ENCODE results near the gene AHRR. TPM values are rescaled to one million over a fixed set of nuclear protein-coding genes. Genes with fewer than 3 reads are reported as not detected.
"Not testable (repeated sequence)": the region's sequence is repeated elsewhere in the genome, so short reads cannot be mapped to it uniquely, and the experiment has no call there.

Gene AHRR
- total RNA-seq, 1 donor from 2014 or later = 2.1 TPM

GRCh38 chr5:386432-387341, 65.2 kb downstream of the AHRR start:
- DNase-seq (peak; percentile 19), ATAC-seq (no peak)
- intact Hi-C loops (cut with micrococcal nuclease) = no loop called here

DNA sequence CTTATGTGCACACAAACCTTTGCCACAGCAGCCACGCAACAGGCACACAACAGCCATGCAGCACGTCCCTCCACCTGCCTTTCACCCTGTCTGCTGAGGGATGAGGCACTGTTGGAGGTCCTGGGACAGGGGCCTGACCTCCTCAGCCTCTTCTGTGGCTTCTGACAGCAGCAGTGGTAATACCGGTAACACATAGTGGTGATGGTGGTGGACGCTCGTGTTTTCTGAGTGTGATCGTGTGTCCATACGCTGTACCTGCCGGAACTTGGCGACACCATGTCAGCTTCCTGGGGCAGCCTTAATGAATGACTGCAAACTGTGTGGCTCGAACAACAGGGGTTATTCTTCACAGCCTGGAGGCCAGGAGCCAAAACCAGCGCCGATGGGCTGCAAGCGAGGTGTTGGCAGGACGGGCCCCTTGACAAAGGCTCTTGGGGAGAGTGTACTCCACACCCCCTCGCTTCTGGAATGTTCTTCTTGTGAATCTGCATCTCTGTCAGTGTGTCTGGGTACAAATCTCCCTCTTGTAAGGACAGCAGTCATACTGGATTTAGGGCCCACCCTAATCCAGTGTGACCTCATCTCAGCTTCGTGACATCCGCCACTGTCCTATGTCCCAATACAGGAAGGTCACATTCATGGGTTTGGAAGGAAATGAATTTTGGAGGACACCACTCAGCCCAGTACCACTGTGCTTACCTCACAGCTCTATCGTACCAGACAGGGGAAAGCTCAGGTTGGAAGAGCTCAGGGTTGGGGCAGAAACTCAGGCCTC, 66.2 kb downstream of the AHRR start:
- DNase-seq (no peak), ATAC-seq (no peak)
- intact Hi-C loops (cut with micrococcal nuclease) = no loop called here

GRCh38 chr5:388266-389196, 67.0 kb downstream of the AHRR start:
- ATAC-seq (no peak), DNase-seq (no peak)
- intact Hi-C loops (cut with micrococcal nuclease) = no loop called here

DNA sequence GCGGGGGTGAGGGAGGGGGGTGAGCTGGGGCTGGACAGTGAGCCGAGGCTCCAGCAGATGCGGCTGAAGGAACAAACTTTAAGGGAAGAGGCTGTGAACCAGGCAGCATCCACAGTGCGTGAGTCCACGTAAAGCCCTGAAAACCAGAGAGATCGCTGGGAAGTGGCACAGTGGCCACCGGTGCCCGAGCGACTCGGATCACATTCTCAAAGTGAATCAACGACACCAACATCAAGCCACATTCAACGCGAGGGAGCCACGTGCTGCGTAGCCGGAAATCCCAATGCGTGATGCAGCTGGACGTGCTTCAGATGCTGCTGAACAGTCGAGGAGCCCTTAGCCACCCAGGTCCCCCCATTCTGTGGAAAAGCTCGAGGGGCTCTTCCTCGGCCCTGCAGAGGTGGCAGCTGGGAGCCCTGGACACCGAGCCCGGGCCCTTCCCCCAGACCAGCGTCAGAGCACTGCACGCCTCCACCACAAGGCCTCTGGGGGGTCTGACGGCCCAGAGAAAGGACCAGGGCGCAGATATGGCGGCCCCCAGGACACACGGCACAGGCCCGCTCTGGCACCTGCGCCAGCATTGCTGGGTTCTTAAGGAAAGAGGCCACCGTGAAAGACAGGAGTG, 67.8 kb downstream of the AHRR start:
- ATAC-seq (no peak), DNase-seq (no peak)
- intact Hi-C loops (cut with micrococcal nuclease) = no loop called here

DNA sequence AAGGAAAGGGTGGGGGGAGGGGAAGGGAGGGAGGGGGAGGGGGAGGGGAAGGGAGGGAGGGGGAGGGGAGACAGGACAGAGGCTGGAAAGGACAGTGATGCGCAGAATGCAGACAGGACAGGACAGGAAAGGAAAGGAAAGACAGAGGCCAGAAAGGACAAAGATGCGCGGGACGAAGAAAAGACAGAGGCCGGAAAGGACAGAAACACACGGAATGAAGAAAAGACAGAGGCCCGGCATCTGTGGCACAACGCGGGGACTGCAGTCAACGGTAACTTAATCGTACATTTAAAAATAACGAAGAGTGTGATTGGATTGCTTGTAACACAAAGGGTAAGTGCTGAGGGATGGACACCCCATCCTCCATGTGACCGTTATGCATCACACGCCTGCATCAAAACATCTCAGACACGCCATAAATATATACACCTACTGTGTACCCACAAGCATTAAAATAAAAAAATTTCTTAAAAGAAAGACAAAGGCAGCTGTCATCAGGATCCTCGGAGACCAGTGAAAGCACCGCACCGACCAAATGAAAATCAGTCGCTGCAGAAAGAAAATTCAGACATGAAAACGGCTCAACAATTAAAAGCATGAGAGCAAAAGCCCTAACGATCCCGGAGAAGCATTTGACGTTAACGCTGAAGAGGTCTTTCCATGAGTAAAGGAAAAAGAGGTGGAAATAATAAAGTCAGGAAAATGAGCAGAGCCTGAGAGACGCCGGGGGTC, 68.5 kb downstream of the AHRR start:
- ATAC-seq (no peak), DNase-seq (no peak)
- intact Hi-C loops (cut with micrococcal nuclease) = no loop called here

DNA sequence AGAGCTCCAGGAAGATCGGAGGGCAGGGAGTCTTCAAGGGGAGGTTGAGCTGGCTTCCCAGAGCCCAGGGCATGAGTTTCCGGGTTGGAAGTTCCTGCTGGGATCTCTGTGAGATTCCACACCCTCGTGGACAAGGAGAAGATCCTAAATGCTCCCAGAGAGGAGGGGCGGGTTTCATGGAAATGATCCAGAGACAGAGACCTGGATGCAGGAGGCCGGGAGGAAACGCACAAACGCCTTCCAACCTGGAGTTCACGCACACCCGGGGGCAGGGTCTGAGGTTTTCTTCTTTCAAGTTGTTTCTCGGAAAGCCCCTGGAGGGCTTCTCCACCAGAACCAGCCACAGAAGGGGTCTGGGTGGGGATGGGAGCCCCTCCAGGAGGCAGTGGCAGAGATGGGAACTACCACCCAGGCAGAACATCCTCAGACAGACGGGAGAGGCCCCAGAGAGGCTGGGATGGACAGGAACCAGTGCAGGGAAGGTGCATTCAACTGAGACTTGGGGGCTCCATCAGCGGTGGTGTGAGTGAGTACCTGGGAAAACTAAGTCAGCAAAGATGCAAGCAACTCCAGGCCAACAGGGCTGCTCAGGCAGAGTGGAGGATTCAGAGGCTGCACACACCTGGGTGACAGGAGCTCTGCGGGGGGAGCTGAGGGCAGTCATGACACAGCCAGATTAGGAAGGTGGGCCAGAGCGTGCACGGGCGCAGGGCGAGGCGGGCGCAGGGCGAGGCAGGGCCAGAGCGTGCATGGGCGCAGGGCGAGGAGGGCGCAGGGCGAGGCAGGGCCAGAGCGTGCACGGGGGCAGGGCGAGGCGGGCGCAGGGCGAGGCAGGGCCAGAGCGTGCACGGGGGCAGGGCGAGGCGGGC, 69.3 kb downstream of the AHRR start:
- intact Hi-C loops (cut with micrococcal nuclease) = no loop called here
- DNase-seq (no peak), ATAC-seq (no peak)

GRCh38 chr5:392431-392988, 71.0 kb downstream of the AHRR start:
- DNase-seq (no peak), ATAC-seq (no peak)
- intact Hi-C loops (cut with micrococcal nuclease) = no loop called here

DNA sequence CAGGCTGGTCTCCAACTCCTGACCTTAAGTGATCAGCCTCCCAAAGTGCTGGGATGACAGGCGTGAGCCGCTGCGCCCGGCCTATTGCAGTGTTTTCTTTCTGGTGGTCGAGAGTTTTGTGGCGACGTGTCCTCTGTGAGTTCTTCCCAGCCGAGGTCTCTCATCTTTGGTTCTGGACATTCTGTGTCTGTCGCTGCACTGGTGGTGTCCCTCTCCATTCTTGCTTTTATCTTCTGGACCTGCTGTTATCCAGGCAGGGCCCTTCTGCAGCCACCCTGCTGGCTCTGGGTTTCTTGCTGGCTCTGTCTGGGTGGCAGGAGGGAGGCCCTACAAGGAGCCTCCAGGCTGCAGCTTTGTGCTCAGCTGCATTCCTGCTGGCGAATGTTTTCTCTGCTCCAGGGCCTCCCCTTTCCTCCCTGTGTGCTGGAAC, 72.3 kb downstream of the AHRR start:
- intact Hi-C loops (cut with micrococcal nuclease) = no loop called here
- DNase-seq (no peak), ATAC-seq (no peak)

GRCh38 chr5:394671-395155, 73.2 kb downstream of the AHRR start:
- intact Hi-C loops (cut with micrococcal nuclease) = no loop called here
- DNase-seq (no peak), ATAC-seq (no peak)

GRCh38 chr5:395156-395920, 73.8 kb downstream of the AHRR start:
- DNase-seq (no peak), ATAC-seq (no peak)
- intact Hi-C loops (cut with micrococcal nuclease) = no loop called here

- ATAC-seq = no peak
- DNase-seq = no peak
- intact Hi-C loops (cut with micrococcal nuclease) = no loop called here
Observed at GRCh38 chr5:395921-396530, 74.5 kb downstream of the AHRR start.

- DNase-seq (no peak), ATAC-seq (no peak)
- intact Hi-C loops (cut with micrococcal nuclease) = no loop called here
Observed at GRCh38 chr5:396531-396961, 75.0 kb downstream of the AHRR start.

DNA sequence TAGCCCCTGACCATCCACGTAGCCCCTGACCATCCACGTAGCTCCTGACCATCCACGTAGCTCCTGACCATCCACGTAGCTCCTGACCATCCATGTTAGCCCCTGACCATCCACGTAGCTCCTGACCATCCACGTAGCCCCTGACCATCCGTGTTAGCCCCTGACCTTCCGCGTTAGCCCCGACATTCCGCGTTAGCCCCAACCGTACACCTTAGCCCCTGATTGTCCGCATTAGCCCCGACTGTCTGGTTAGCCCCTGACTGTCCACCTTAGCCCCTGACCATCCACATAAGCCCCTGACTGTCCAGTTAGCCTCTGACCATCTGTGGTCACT, 76.6 kb downstream of the AHRR start:
- intact Hi-C loops (cut with micrococcal nuclease); DNase-seq; ATAC-seq: not testable (repeated sequence)

DNA sequence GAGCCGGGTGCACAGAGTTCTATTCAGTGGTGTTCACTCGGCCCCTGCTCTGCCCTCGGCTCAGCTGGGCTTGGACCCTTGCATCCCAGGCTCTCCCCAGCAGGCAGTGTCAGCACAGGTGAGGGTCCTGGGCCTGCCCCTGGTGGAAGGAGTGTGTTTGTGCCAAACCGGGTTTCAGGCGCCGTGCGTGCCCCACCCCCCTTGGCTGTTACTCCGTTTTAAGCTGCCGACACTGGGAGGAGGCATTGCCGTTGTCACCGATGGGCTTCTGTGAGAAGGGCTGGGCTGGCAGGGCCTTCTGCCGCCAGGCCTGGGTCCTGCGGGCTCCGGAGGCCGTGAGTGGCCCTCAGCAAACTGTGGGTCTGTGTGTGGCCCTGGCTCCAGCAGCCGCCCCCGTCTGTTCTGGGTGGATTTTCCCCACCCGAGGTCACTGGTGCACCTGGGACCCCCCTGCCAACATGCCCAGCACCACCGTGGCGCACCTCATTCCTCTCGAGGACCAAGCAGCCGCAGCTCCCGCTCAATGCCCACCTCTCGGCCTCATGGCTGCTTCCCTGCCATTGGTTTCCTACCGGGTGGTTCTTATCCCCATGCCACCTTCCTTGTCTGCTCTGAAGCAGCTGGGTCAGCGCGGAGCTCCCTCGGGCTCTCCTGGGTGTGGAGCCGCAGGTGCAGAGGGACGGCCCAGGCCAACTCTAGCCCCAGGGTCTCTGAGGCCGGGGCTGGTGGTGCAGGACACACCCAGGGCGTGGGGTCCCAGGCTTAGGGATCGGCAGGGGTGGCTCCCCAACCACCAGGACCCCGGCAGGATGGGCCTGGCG, 77.2 kb downstream of the AHRR start:
- intact Hi-C loops (cut with micrococcal nuclease) = no loop called here
- DNase-seq = no peak
- ATAC-seq = no peak
